A549 (cell line): ENCODE measurements around the gene SLC22A17. TPM values are rescaled to one million over a fixed set of nuclear protein-coding genes. Genes with fewer than 3 reads are reported as not detected.
A peak's percentile ranks its signal among the peaks of the same experiment; 100 is the strongest.

Experiments used
- ATAC-seq, 2 experiments: fragments of 200-7000 bp in 1 of 2; fragments of >200 bp in 1 of 2; cut with Nextera tagmentation in 1 of 2; cut with Tn5 transposase in 1 of 2; 3 replicates each; pipeline versions ENCODE4 v1.8.0 to v1.9.1; 2018 to 2020; ENCODE audit warnings: mild to moderate bottlenecking in 1 of 2, moderate library complexity in 1 of 2
- CTCF ChIA-PET: fragments of 300-600 bp; sonication (Branson Sonifier 250); formaldehyde crosslinking; extraction: SDS; loops from one replicate; lab custom pipeline; 2021; ENCODE audit warnings: antibody characterized with exemption, inconsistent platforms; lab: Yijun Ruan, JAX
- POLR2A ChIA-PET: fragments of 350-600 bp; formaldehyde crosslinking; extraction: SDS; loops from one replicate; lab custom pipeline; 2021; ENCODE audit warnings: antibody characterized with exemption, inconsistent platforms; lab: Yijun Ruan, JAX
- DNase-seq, 2 experiments: peaks; one replicate each; pipeline versions ENCODE4 v3.0.0 to v3.0.0-alpha.2; 2011 to 2016; ENCODE audit warnings: low read depth in 1 of 2, low spot score in 1 of 2
- FAIRE-seq: peaks from 2 replicates; lab custom pipeline; 2011; peaks lifted over from hg19 to GRCh38; lab: Jason Lieb, UNC
- H3K27ac ChIP-seq, 2 experiments: fragments of >200 bp; sonication (Bioruptor Twin); formaldehyde crosslinking; 3 replicates each; pipeline ENCODE4 v1.5.1; 2016 to 2017
- H3K4me1 ChIP-seq: fragments of >200 bp; sonication (Bioruptor Twin); formaldehyde crosslinking; 3 replicates; pipeline ENCODE4 v1.6.1; 2016
- H3K4me2 ChIP-seq: fragments of >200 bp; sonication (Bioruptor Twin); formaldehyde crosslinking; 3 replicates; pipeline ENCODE4 v1.6.1; 2016
- H3K4me3 ChIP-seq: fragments of >200 bp; sonication (Bioruptor Twin); formaldehyde crosslinking; 3 replicates; pipeline ENCODE4 v1.5.1; 2016
- H3K9me3 ChIP-seq: fragments of >200 bp; sonication (Bioruptor Twin); formaldehyde crosslinking; 3 replicates; pipeline ENCODE4 v1.6.1; 2016
- BCL3 ChIP-seq: fragments of >200 bp; sonication (Bioruptor Twin); formaldehyde crosslinking; IDR thresholded peaks from 3 replicates; pipeline ENCODE4 v1.6.1; 2016
- CEBPB ChIP-seq, 2 experiments: fragments of >200 bp in 1 of 2; sonication (Bioruptor Twin) in 1 of 2; formaldehyde crosslinking in 1 of 2; IDR thresholded peaks; 2 replicates each; pipeline ENCODE4 v1.6.1; 2012 to 2016
- CHD2 ChIP-seq: fragments of 150-350 bp; IDR thresholded peaks from 2 replicates; pipeline ENCODE4 v1.6.1; 2014; ENCODE audit warnings: low read length; ENCODE audit not compliant: partially characterized antibody
- CHD4 ChIP-seq: fragments of 200-600 bp; sonication (generic); IDR thresholded peaks from 2 replicates; pipeline ENCODE4 v1.6.1; 2016; ENCODE audit warnings: antibody characterized with exemption, mild to moderate bottlenecking, borderline replicate concordance
- CTCF ChIP-seq: fragments of >200 bp; sonication (Bioruptor Twin); formaldehyde crosslinking; IDR thresholded peaks from 3 replicates; pipeline ENCODE4 v1.5.1; 2016
- EP300 ChIP-seq, 2 experiments: fragments of >200 bp; sonication (Bioruptor Twin); formaldehyde crosslinking; IDR thresholded peaks; 2 replicates in 1 of 2; 3 replicates in 1 of 2; pipeline ENCODE4 v1.6.1; 2016 to 2017
- ESRRA ChIP-seq: fragments of 150-350 bp; IDR thresholded peaks from 2 replicates; pipeline ENCODE4 v1.6.1; 2014; ENCODE audit warnings: mild to moderate bottlenecking, low read length, borderline replicate concordance
- FOSL2 ChIP-seq, 2 experiments: fragments of 450-650 bp in 1 of 2; fragments of >200 bp in 1 of 2; sonication (Bioruptor Twin) in 1 of 2; formaldehyde crosslinking; IDR thresholded peaks; 2 replicates each; pipeline versions ENCODE4 v1.5.0 to v1.6.1; 2016 to 2020; ENCODE audit warnings: mild to moderate bottlenecking in 1 of 2, moderate library complexity in 1 of 2
- GATA3 ChIP-seq: IDR thresholded peaks from 2 replicates; pipeline ENCODE4 v1.6.1; 2012; ENCODE audit warnings: borderline replicate concordance
- HES2 ChIP-seq: fragments of >200 bp; sonication (Bioruptor Twin); formaldehyde crosslinking; IDR thresholded peaks from 2 replicates; pipeline ENCODE4 v1.6.1; 2016
- HEYL ChIP-seq: fragments of 250-450 bp; sonication (Bioruptor Pico); IDR thresholded peaks from 2 replicates; pipeline ENCODE4 v1.8.0; 2021; ENCODE audit warnings: mild to moderate bottlenecking, moderate library complexity
- HOXA7 ChIP-seq: fragments of 250-450 bp; sonication (Bioruptor Pico); IDR thresholded peaks from 2 replicates; pipeline ENCODE4 v1.5.0; 2020; ENCODE audit warnings: mild to moderate bottlenecking, moderate library complexity
- HOXB13 ChIP-seq: fragments of 250-450 bp; sonication (Bioruptor Pico); IDR thresholded peaks from 2 replicates; pipeline ENCODE4 v1.5.0; 2020; ENCODE audit warnings: low read depth, mild to moderate bottlenecking, moderate library complexity
- HOXB5 ChIP-seq: fragments of 250-450 bp; sonication (Bioruptor Pico); IDR thresholded peaks from 2 replicates; pipeline ENCODE4 v1.5.0; 2020; ENCODE audit warnings: mild to moderate bottlenecking, moderate library complexity
- KDM5A ChIP-seq: fragments of 200-600 bp; sonication (generic); IDR thresholded peaks from 2 replicates; pipeline ENCODE4 v1.6.1; 2016; ENCODE audit warnings: antibody characterized with exemption, mild to moderate bottlenecking
- MAFK ChIP-seq: fragments of 450-650 bp; IDR thresholded peaks from 2 replicates; pipeline ENCODE4 v1.6.1; 2014; ENCODE audit not compliant: partially characterized antibody
- MAX ChIP-seq: IDR thresholded peaks from 2 replicates; pipeline ENCODE4 v1.6.1; 2012
- MAZ ChIP-seq: fragments of 150-350 bp; IDR thresholded peaks from 2 replicates; pipeline ENCODE4 v1.6.1; 2014; ENCODE audit warnings: antibody characterized with exemption, low read depth, low read length, borderline replicate concordance
- NFE2L2 ChIP-seq: fragments of 150-350 bp; conservative IDR thresholded peaks from 2 replicates; pipeline ENCODE4 v1.6.1; 2014; ENCODE audit warnings: low read length
- PHF8 ChIP-seq: fragments of 200-600 bp; sonication (generic); IDR thresholded peaks from 2 replicates; pipeline ENCODE4 v1.6.1; 2016; ENCODE audit warnings: low read depth, mild to moderate bottlenecking, antibody characterized with exemption, moderate library complexity, borderline replicate concordance
- RAD21 ChIP-seq, 2 experiments: fragments of >200 bp in 1 of 2; sonication (Bioruptor Twin) in 1 of 2; formaldehyde crosslinking in 1 of 2; IDR thresholded peaks in 1 of 2; conservative IDR thresholded peaks in 1 of 2; 2 replicates in 1 of 2; 3 replicates in 1 of 2; pipeline ENCODE4 v1.6.1; 2012 to 2018; ENCODE audit warnings: inconsistent platforms in 1 of 2
- RARB ChIP-seq: fragments of 250-450 bp; sonication (Bioruptor Pico); IDR thresholded peaks from 2 replicates; pipeline ENCODE4 v1.8.0; 2021; ENCODE audit warnings: mild to moderate bottlenecking, moderate library complexity
- RCOR1 ChIP-seq: fragments of 150-350 bp; IDR thresholded peaks from 2 replicates; pipeline ENCODE4 v1.6.1; 2014; ENCODE audit warnings: antibody characterized with exemption, low read length, low read depth
- RNF2 ChIP-seq: fragments of 200-600 bp; sonication (generic); IDR thresholded peaks from 2 replicates; pipeline ENCODE4 v1.6.1; 2016; ENCODE audit warnings: low read depth, mild to moderate bottlenecking, antibody characterized with exemption, moderate library complexity, borderline replicate concordance
- SMC3 ChIP-seq: fragments of >200 bp; sonication (Bioruptor Twin); formaldehyde crosslinking; IDR thresholded peaks from 3 replicates; pipeline ENCODE4 v1.6.1; 2018; ENCODE audit warnings: inconsistent platforms
- SREBF2 ChIP-seq: fragments of 450-650 bp; IDR thresholded peaks from 2 replicates; pipeline ENCODE4 v1.6.1; 2014; ENCODE audit warnings: mild to moderate bottlenecking, moderate library complexity
- TFCP2L1 ChIP-seq: fragments of 250-450 bp; sonication (Bioruptor Pico); IDR thresholded peaks from 2 replicates; pipeline ENCODE4 v1.5.0; 2021; ENCODE audit warnings: mild to moderate bottlenecking
- TP53 ChIP-seq: fragments of 250-450 bp; sonication (Bioruptor Pico); IDR thresholded peaks from 2 replicates; pipeline ENCODE4 v1.5.0; 2021; ENCODE audit warnings: mild to moderate bottlenecking, moderate library complexity
- USF2 ChIP-seq: fragments of 450-650 bp; IDR thresholded peaks from 2 replicates; pipeline ENCODE4 v1.6.1; 2014; ENCODE audit warnings: antibody characterized with exemption
- ZC3H11A ChIP-seq: fragments of 450-650 bp; IDR thresholded peaks from 2 replicates; pipeline ENCODE4 v1.6.1; 2014; ENCODE audit warnings: antibody characterized with exemption, mild to moderate bottlenecking
- ZFP36 ChIP-seq: fragments of 450-650 bp; IDR thresholded peaks from 2 replicates; pipeline ENCODE4 v1.6.1; 2014; ENCODE audit warnings: borderline replicate concordance; ENCODE audit not compliant: partially characterized antibody
- ZNF302 ChIP-seq: fragments of 250-450 bp; sonication (Bioruptor Pico); IDR thresholded peaks from 2 replicates; pipeline ENCODE4 v1.9.0; 2021; ENCODE audit warnings: inconsistent platforms, mild to moderate bottlenecking, moderate library complexity
- ZSCAN20 ChIP-seq: fragments of 250-450 bp; sonication (Bioruptor Pico); IDR thresholded peaks from 2 replicates; pipeline ENCODE4 v1.8.0; 2022; ENCODE audit warnings: mild to moderate bottlenecking, moderate library complexity
- WGBS: methylation state at CpG from one replicate; pipeline ENCODE4 v1.1.6; 2017; ENCODE audit errors: missing lambda C conversion rate; 5-methylcytosine and 5-hydroxymethylcytosine counted together
- polyA plus RNA-seq, 4 experiments: library from polyadenylated mRNA; depleted of rRNA in 3 of 4; stranded (reverse); fragments of >200 nt; fragmentation: RNase III in 1 of 4; extraction: RNeasy Plus Mini Kit Qiagen cat#74134 plus additional on column Dnase treatment in 1 of 4; gene quantifications; 2 replicates in 3 of 4; 3 replicates in 1 of 4; pipeline ENCODE4 v1.2.3, GENCODE V29; 2011 to 2017

Gene SLC22A17
- polyA plus RNA-seq, 2 of the 4 experiments (the other 2 are of a cell fraction) = 3.5 to 8.4 TPM

- no peaks in the 10 kb centered on the region for H3K9me3 ChIP-seq
- ATAC-seq (peak; percentile 82 to 84), FAIRE-seq (no peak)
- CTCF ChIA-PET = interaction anchor here (0.8 to 14.7 kb wide), 20 partner anchors 10 to 233 kb away, joined by 3 to 186 read pairs (median 4); partner anchors contain the start of genes BCL2L2, CMTM5 and SLC22A17
- TF ChIP-seq ZFP36 (no peak), HOXB13 (CRISPR knock-in tag) (no peak), SREBF2 (no peak), NFE2L2 (no peak), HOXB5 (no peak), BCL3 (no peak), HEYL (CRISPR knock-in tag) (no peak), CTCF (peak; percentile 91), HOXA7 (CRISPR knock-in tag) (no peak), CHD4 (no peak), PHF8 (no peak), EP300 (IDR thresholded peaks at IDR 0.05) (no peak), TP53 (CRISPR knock-in tag) (no peak), KDM5A (no peak), USF2 (no peak), ZSCAN20 (no peak), FOSL2 (IDR thresholded peaks at IDR 0.05) (no peak), FOSL2 (CRISPR knock-in tag; IDR thresholded peaks at IDR 0.05) (peak; percentile 36; the same call in 1 of the 2 replicates), MAX (no peak), CHD2 (no peak), RAD21 (conservative IDR thresholded peaks at IDR 0.05 in 1 of 2, IDR thresholded peaks at IDR 0.05 in 1 of 2) (peak; percentile 78 to 89), HES2 (no peak), SMC3 (peak; percentile 80), MAZ (no peak), RNF2 (no peak), ZC3H11A (no peak), RCOR1 (no peak), ESRRA (no peak), TFCP2L1 (no peak), RARB (CRISPR knock-in tag) (no peak), MAFK (no peak), GATA3 (no peak), CEBPB (IDR thresholded peaks at IDR 0.05) (no peak), ZNF302 (no peak)
- TF ChIP-seq, all 56 proteins: peak for 4
- POLR2A ChIA-PET = no interaction called here
- Histone ChIP-seq H3K27ac (no peak overlapping the region), H3K4me1 (peaks cover 10% of the 10 kb centered on the region), H3K4me2 (no peak overlapping the region), H3K4me3 (no peak overlapping the region)
- WGBS = 32% methylated on average over 4 of the region's 4 CpGs
- DNase-seq = peak; percentile 79 to 85
Measured at GRCh38 chr14:23327947-23328744, 24.5 kb downstream of the SLC22A17 start.
